Kidney (tissue), 14 donors: Measurements from ENCODE around the gene ITGB7. TPM values are rescaled to one million over a fixed set of nuclear protein-coding genes. Genes with fewer than 3 reads are reported as not detected.
"Not testable (repeated sequence)": the region's sequence is repeated elsewhere in the genome, so short reads cannot be mapped to it uniquely, and the experiment has no call there.

Experiments
- DNase-seq, 5 donors: peaks; one replicate each; pipeline ENCODE4 v3.0.0-alpha.2; 2013 to 2020
- FAIRE-seq: peaks from 2 replicates; lab custom pipeline; 2012; peaks lifted over from hg19 to GRCh38; lab: Jason Lieb, UNC
- H3K27ac ChIP-seq, 2 donors: one replicate each; pipeline ENCODE4 v1.7.0; 2013; ENCODE audit warnings: low read depth in 2 of 2, low read length in 2 of 2, inconsistent platforms in 1 of 2
- H3K27me3 ChIP-seq: one replicate; pipeline ENCODE4 v1.7.1; 2013; ENCODE audit warnings: low read length, inconsistent platforms; ENCODE audit not compliant: control insufficient read depth, insufficient read depth
- H3K36me3 ChIP-seq, 3 donors: one replicate each; pipeline versions ENCODE4 v1.7.0 to v1.7.1; 2013; ENCODE audit warnings: low read length in 3 of 3, control low read depth in 1 of 3, inconsistent platforms in 1 of 3; ENCODE audit not compliant: insufficient read depth in 3 of 3, control insufficient read depth in 2 of 3
- H3K4me1 ChIP-seq, 3 donors: one replicate each; pipeline versions ENCODE4 v1.7.0 to v1.7.1; 2013; ENCODE audit warnings: low read length in 3 of 3, inconsistent platforms in 1 of 3, low read depth in 1 of 3; ENCODE audit not compliant: control insufficient read depth in 2 of 3, insufficient read depth in 2 of 3
- H3K4me3 ChIP-seq, 3 donors: one replicate each; pipeline versions ENCODE4 v1.7.0 to v1.8.1; 2013; ENCODE audit warnings: low read length in 3 of 3, control low read depth in 1 of 3, inconsistent platforms in 1 of 3
- H3K9ac ChIP-seq, 3 donors: one replicate each; pipeline versions ENCODE4 v1.7.0 to v1.7.1; 2013; ENCODE audit warnings: low read length in 3 of 3, control low read depth in 1 of 3, inconsistent platforms in 1 of 3
- H3K9me3 ChIP-seq, 3 donors: one replicate each; pipeline versions ENCODE4 v1.7.0 to v1.7.1; 2013; ENCODE audit warnings: low read length in 3 of 3, control low read depth in 1 of 3, inconsistent platforms in 1 of 3; ENCODE audit not compliant: control insufficient read depth in 2 of 3, insufficient read depth in 1 of 3
- intact Hi-C: fragments of 100-400 bp; cut with DNase I; formaldehyde crosslinking; loops from one replicate; pipeline ENCODE4 v1.11.1; 2022
- polyA plus RNA-seq: library from polyadenylated mRNA; stranded (reverse); fragments of 350-450 nt; fragmentation: Illumina TruSeq; extraction: RNeasy Lipid Tissue Mini Kit (QIAGEN cat#74804); gene quantifications from one replicate; pipeline ENCODE4 v1.2.3, GENCODE V29; 2014; ENCODE audit warnings: low read depth, low replicate concordance; ENCODE audit not compliant: insufficient read depth
- total RNA-seq: library from RNA; stranded (reverse); fragmentation: NEBNext Ultra II Directional; extraction: Animal tissue kit (Norgen Biotek cat#: 25700); gene quantifications from one replicate; pipeline ENCODE4 v1.2.1, GENCODE V29; 2021
- TF ChIP-seq, protein P1 (sequence below): IDR thresholded peaks from 3 replicates; pipeline ENCODE4 v1.5.1; 2012; ENCODE audit warnings: mild to moderate bottlenecking, moderate library complexity, borderline replicate concordance; ENCODE audit not compliant: insufficient read depth; ENCODE audit errors: extremely low read depth
- donor health status: control.
- donor health status: control.
- donor health status: control.
- donor health status: control.
- donor health status: control.
- donor health status: DM: yes; HTN: yes; CAD: no.
- donor health status: Normal renal cell carcinoma (clear cell type).

ITGB7 gene
- total and polyA plus RNA-seq, 2 donors from 2014 or later, result 11.0 to 14.5 TPM

DNA sequence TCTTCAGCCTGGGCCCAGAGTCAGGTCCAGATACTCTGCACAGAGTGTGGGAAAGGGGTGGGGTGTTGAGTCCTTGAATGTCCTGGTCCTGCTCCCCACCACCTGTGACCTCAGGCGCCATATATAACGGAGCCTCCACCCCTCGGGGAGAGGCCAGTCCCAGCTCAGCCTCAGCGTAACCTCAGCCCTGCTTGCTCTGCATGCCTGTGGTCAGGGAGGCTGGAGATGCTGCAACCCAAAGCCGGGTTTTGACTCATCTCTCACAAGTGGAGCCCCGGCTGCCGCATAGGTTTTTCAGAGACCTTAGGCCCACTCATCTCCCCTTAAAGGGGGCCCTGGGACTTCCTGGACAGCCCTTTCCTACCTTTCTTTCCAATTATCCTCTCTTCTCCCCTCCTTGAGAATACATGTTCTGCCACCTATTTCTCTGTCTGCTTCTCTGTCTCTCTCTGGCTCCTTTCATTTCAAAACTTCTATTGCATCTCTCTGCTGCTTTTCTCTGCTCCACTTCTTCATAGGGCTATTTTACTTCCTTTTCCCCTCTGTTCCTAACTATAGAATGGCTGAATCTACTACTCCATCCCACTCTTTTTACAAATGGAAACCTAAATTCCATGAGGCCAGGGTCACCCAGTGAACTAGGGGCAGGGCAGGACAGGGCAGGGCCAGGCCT lies 1.2 kb downstream of the ITGB7 start:
- DNase-seq (peak in 1 of 5 donors; percentile 74), FAIRE-seq (no peak)
- Histone ChIP-seq H3K27me3 (no peaks in the 10 kb centered on the region), H3K9me3 (no peaks in the 10 kb centered on the region), H3K36me3 (peaks cover 0 to 2% (median 0%) of the 10 kb centered on the region in 3 donors), H3K27ac (no peak overlapping the region), H3K4me1 (peaks cover 0 to 9% (median 0%) of the 10 kb centered on the region in 3 donors), H3K9ac (no peak overlapping the region), H3K4me3 (no peak overlapping the region)
- TF ChIP-seq, protein P1, sequence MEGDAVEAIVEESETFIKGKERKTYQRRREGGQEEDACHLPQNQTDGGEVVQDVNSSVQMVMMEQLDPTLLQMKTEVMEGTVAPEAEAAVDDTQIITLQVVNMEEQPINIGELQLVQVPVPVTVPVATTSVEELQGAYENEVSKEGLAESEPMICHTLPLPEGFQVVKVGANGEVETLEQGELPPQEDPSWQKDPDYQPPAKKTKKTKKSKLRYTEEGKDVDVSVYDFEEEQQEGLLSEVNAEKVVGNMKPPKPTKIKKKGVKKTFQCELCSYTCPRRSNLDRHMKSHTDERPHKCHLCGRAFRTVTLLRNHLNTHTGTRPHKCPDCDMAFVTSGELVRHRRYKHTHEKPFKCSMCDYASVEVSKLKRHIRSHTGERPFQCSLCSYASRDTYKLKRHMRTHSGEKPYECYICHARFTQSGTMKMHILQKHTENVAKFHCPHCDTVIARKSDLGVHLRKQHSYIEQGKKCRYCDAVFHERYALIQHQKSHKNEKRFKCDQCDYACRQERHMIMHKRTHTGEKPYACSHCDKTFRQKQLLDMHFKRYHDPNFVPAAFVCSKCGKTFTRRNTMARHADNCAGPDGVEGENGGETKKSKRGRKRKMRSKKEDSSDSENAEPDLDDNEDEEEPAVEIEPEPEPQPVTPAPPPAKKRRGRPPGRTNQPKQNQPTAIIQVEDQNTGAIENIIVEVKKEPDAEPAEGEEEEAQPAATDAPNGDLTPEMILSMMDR, result no peak
- intact Hi-C loops, result no loop called here

- DNase-seq (no peak), FAIRE-seq (no peak)
- Histone ChIP-seq H3K9ac (no peak overlapping the region), H3K9me3 (no peaks in the 10 kb centered on the region), H3K4me1 (peaks cover 0 to 9% (median 0%) of the 10 kb centered on the region in 3 donors), H3K27me3 (no peaks in the 10 kb centered on the region), H3K27ac (no peak overlapping the region), H3K36me3 (no peaks in the 10 kb centered on the region), H3K4me3 (no peak overlapping the region)
- intact Hi-C loops, result no loop called here
- TF ChIP-seq, protein P1, result no peak
These were observed 2.7 kb downstream of the ITGB7 start for GRCh38 chr12:53204351-53204750.

DNA sequence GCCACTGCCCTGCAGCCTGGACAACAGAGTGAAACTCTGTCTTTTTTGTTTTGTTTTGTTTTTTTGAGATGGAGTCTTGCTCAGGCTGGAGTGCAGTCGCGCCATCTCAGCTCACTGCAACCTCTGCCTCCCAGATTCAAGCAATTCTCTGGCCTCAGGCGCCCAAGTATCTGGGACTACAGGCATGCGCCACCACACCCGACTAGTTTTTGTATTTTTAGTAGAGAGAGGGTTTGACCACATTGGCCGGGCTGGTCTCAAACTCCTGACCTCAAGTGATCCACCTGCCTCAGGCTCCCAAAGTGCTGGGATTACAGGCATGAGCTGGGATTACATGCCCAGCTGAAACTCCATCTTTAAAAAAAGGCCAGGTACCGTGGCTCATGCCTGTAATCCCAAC lies 4.7 kb downstream of the ITGB7 start:
- H3K36me3 ChIP-seq, H3K4me3 ChIP-seq, H3K4me1 ChIP-seq, DNase-seq, H3K27ac ChIP-seq, FAIRE-seq, intact Hi-C loops, H3K9ac ChIP-seq, H3K9me3 ChIP-seq, H3K27me3 ChIP-seq: not testable (repeated sequence)

- TF ChIP-seq, protein P1, result no peak
- H3K4me3 ChIP-seq, result no peak overlapping the region
- H3K9me3 ChIP-seq, result no peaks in the 10 kb centered on the region
- peaks cover 0 to 10% (median 6%) of the 10 kb centered on the region in 3 donors for H3K4me1 ChIP-seq
- H3K27ac ChIP-seq, result no peak overlapping the region
- intact Hi-C loops, result no loop called here
- no peak overlapping the region for H3K9ac ChIP-seq
- H3K27me3 ChIP-seq, result no peaks in the 10 kb centered on the region
- H3K36me3 ChIP-seq, result no peaks in the 10 kb centered on the region
- DNase-seq (no peak), FAIRE-seq (no peak)
These were observed 5.4 kb downstream of the ITGB7 start for GRCh38 chr12:53201639-53202038.
